ENCODE measurements around the gene SPATA25. TPM values are rescaled to one million over a fixed set of nuclear protein-coding genes. Genes with fewer than 3 reads are reported as not detected.

SPATA25 gene
- total RNA-seq, 1 experiment from 2014 or later = 1.8 TPM

DNA sequence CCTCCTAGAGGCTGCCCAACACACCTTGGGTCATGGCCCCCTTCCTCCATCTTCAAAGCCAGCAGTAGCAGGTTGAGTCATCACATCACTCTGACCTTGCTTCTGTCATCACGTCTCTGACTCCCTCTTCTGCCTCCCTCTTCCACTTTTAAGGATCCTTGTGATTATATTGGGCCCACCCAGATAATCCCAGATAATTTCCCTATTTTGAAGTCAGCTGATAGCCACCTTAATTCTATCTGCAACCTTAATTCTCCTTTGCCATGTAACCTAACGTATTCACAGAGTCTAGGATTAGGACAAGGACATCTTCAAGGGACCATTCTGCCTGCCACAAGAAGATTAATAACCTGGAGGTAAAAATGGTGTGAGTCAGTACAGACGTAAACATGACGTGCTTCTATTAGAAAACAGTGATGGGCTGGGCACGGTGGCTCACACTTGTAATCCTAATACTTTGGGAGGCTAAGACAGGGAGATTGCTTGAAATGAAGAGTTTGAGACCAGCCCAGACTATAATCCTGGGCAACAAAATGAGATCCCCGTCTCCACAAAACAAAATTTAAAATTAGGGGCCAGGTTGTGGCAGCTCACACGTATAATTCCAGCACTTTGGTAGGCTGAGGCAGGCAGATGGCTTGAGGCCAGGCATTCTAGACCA lies 26.7 kb downstream of the SPATA25 start:
- H3K4me1 ChIP-seq (ENCODE audit: control insufficient read depth, insufficient read depth, low read length) = peaks cover 10% of the 10 kb centered on the region
- no TSS peak for BruUV-seq (replicated peaks)
- POLR2A ChIA-PET = no interaction called here
- ATAC-seq (no peak), DNase-seq (ENCODE audit: low read depth, low spot score) (no peak)
- CTCF ChIA-PET = no interaction called here
- no peaks in the 10 kb centered on the region for H3K27me3 ChIP-seq (ENCODE audit: control insufficient read depth, insufficient read depth, low read length)
- in situ Hi-C loops (cut with HindIII; ENCODE audit: low pct_unique_long_range_greater_than_20kb, low sequenced_read_pairs) = no loop called here
- no peak overlapping the region for H3K27ac ChIP-seq (ENCODE audit: low read length)
- TF ChIP-seq TCF7L2 (IDR thresholded peaks at IDR 0.05; ENCODE audit: low read depth, low read length) (no peak), POLR2AphosphoS5 (IDR thresholded peaks at IDR 0.05; ENCODE audit: low read depth, low read length) (no peak), SIN3A (IDR thresholded peaks at IDR 0.05; ENCODE audit: borderline replicate concordance, insufficient read depth, low read depth, low read length) (no peak)
- TF ChIP-seq, protein P1, sequence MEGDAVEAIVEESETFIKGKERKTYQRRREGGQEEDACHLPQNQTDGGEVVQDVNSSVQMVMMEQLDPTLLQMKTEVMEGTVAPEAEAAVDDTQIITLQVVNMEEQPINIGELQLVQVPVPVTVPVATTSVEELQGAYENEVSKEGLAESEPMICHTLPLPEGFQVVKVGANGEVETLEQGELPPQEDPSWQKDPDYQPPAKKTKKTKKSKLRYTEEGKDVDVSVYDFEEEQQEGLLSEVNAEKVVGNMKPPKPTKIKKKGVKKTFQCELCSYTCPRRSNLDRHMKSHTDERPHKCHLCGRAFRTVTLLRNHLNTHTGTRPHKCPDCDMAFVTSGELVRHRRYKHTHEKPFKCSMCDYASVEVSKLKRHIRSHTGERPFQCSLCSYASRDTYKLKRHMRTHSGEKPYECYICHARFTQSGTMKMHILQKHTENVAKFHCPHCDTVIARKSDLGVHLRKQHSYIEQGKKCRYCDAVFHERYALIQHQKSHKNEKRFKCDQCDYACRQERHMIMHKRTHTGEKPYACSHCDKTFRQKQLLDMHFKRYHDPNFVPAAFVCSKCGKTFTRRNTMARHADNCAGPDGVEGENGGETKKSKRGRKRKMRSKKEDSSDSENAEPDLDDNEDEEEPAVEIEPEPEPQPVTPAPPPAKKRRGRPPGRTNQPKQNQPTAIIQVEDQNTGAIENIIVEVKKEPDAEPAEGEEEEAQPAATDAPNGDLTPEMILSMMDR (IDR thresholded peaks at IDR 0.05) = no peak
- TF ChIP-seq, protein P2, sequence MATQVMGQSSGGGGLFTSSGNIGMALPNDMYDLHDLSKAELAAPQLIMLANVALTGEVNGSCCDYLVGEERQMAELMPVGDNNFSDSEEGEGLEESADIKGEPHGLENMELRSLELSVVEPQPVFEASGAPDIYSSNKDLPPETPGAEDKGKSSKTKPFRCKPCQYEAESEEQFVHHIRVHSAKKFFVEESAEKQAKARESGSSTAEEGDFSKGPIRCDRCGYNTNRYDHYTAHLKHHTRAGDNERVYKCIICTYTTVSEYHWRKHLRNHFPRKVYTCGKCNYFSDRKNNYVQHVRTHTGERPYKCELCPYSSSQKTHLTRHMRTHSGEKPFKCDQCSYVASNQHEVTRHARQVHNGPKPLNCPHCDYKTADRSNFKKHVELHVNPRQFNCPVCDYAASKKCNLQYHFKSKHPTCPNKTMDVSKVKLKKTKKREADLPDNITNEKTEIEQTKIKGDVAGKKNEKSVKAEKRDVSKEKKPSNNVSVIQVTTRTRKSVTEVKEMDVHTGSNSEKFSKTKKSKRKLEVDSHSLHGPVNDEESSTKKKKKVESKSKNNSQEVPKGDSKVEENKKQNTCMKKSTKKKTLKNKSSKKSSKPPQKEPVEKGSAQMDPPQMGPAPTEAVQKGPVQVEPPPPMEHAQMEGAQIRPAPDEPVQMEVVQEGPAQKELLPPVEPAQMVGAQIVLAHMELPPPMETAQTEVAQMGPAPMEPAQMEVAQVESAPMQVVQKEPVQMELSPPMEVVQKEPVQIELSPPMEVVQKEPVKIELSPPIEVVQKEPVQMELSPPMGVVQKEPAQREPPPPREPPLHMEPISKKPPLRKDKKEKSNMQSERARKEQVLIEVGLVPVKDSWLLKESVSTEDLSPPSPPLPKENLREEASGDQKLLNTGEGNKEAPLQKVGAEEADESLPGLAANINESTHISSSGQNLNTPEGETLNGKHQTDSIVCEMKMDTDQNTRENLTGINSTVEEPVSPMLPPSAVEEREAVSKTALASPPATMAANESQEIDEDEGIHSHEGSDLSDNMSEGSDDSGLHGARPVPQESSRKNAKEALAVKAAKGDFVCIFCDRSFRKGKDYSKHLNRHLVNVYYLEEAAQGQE (IDR thresholded peaks at IDR 0.05; ENCODE audit: insufficient read depth in 1 of 2, low read depth in 2 of 2, low read length in 1 of 2) = no peak
- H3K9me3 ChIP-seq (ENCODE audit: control insufficient read depth, insufficient read depth, low read depth, low read length) = no peaks in the 10 kb centered on the region
- H3K36me3 ChIP-seq (ENCODE audit: control insufficient read depth, insufficient read depth, low read length) = no peaks in the 10 kb centered on the region; the same call in 1 of the 2 replicates
- no peak overlapping the region for H3K4me3 ChIP-seq (ENCODE audit: low read depth in 2 of 2, low read length in 2 of 2)
- intact Hi-C loops (cut with micrococcal nuclease; ENCODE audit: unreplicated experiment) = no loop called here

DNA sequence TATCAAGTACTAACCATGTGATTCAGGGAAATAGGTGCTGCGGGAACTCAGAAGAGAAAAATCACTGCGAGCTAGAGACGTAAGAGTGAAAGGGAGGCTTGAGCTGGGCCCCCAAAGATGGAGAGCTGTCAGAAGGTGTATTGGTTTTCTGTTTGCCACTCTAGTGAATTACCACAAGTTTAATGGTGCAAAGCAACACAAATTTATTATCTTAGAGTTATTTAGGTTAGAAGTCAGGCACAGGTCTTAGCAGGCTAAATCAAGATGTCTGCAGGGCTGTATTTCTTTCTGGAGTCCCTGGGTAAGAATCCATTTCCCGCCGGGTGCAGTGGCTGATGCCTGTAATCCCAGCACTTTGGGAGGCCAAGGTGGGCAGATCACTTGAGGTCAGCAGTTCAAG lies 27.5 kb downstream of the SPATA25 start:
- DNase-seq (ENCODE audit: low read depth, low spot score) (no peak), ATAC-seq (no peak)
- no peaks in the 10 kb centered on the region for H3K27me3 ChIP-seq (ENCODE audit: control insufficient read depth, insufficient read depth, low read length)
- no peaks in the 10 kb centered on the region for H3K9me3 ChIP-seq (ENCODE audit: control insufficient read depth, insufficient read depth, low read depth, low read length)
- intact Hi-C loops (cut with micrococcal nuclease; ENCODE audit: unreplicated experiment) (no loop called here), in situ Hi-C loops (cut with HindIII; ENCODE audit: low pct_unique_long_range_greater_than_20kb, low sequenced_read_pairs) (no loop called here)
- H3K4me3 ChIP-seq (ENCODE audit: low read depth in 2 of 2, low read length in 2 of 2) = no peak overlapping the region
- peaks cover 10% of the 10 kb centered on the region for H3K4me1 ChIP-seq (ENCODE audit: control insufficient read depth, insufficient read depth, low read length)
- no peaks in the 10 kb centered on the region; the same call in 1 of the 2 replicates for H3K36me3 ChIP-seq (ENCODE audit: control insufficient read depth, insufficient read depth, low read length)
- no TSS peak for BruUV-seq (replicated peaks)
- TF ChIP-seq, protein P1 (IDR thresholded peaks at IDR 0.05) = no peak
- no peak for TF ChIP-seq POLR2AphosphoS5 (IDR thresholded peaks at IDR 0.05; ENCODE audit: low read depth, low read length)
- TF ChIP-seq, protein P2 (IDR thresholded peaks at IDR 0.05; ENCODE audit: insufficient read depth in 1 of 2, low read depth in 2 of 2, low read length in 1 of 2) = no peak
- TF ChIP-seq SIN3A (IDR thresholded peaks at IDR 0.05; ENCODE audit: borderline replicate concordance, insufficient read depth, low read depth, low read length) = no peak
- TF ChIP-seq TCF7L2 (IDR thresholded peaks at IDR 0.05; ENCODE audit: low read depth, low read length) = no peak
- H3K27ac ChIP-seq (ENCODE audit: low read length) = no peak overlapping the region
- ChIA-PET CTCF (no interaction called here), POLR2A (no interaction called here)
